Small intestine (tissue), 7 donors: ENCODE results near the gene TRIM23. TPM values are rescaled to one million over a fixed set of nuclear protein-coding genes. Genes with fewer than 3 reads are reported as not detected.

ENCODE experiments used
- DNase-seq, 2 donors: peaks; one replicate each; pipeline versions ENCODE4 v3.0.0 to v3.0.0-alpha.2; 2013
- FAIRE-seq: peaks from 2 replicates; lab custom pipeline; 2012; peaks lifted over from hg19 to GRCh38; lab: Jason Lieb, UNC
- H3K27ac ChIP-seq, 3 donors: one replicate each; pipeline ENCODE4 v1.5.1; 2013; ENCODE audit warnings: low read length in 2 of 3, mild to moderate bottlenecking in 2 of 3, control low read depth in 1 of 3, inconsistent platforms in 1 of 3, low read depth in 1 of 3, moderate library complexity in 1 of 3
- H3K27me3 ChIP-seq, 3 donors: one replicate each; pipeline ENCODE4 v1.6.1; 2013; ENCODE audit warnings: low read length in 3 of 3, inconsistent platforms in 1 of 3; ENCODE audit not compliant: control insufficient read depth in 3 of 3, insufficient read depth in 3 of 3
- H3K36me3 ChIP-seq, 3 donors: one replicate each; pipeline ENCODE4 v1.6.1; 2013; ENCODE audit warnings: low read length in 3 of 3, inconsistent platforms in 1 of 3, low read depth in 1 of 3, mild to moderate bottlenecking in 1 of 3, moderate library complexity in 1 of 3; ENCODE audit not compliant: control insufficient read depth in 3 of 3, insufficient read depth in 2 of 3
- H3K4me1 ChIP-seq, 3 donors: one replicate each; pipeline ENCODE4 v1.6.1; 2013; ENCODE audit warnings: low read length in 2 of 3, inconsistent platforms in 1 of 3, low read depth in 1 of 3, mild to moderate bottlenecking in 1 of 3, moderate library complexity in 1 of 3; ENCODE audit not compliant: control insufficient read depth in 3 of 3, insufficient read depth in 2 of 3
- H3K4me3 ChIP-seq, 3 donors: one replicate each; pipeline ENCODE4 v1.5.1; 2013; ENCODE audit warnings: low read length in 3 of 3, control low read depth in 1 of 3, inconsistent platforms in 1 of 3, low read depth in 1 of 3, mild to moderate bottlenecking in 1 of 3, moderate library complexity in 1 of 3
- H3K9me3 ChIP-seq, 2 donors: one replicate each; pipeline ENCODE4 v1.6.1; 2013; ENCODE audit warnings: low read depth in 1 of 2, low read length in 1 of 2; ENCODE audit not compliant: control insufficient read depth in 2 of 2, insufficient read depth in 1 of 2
- polyA plus RNA-seq, 4 donors: library from polyadenylated mRNA; stranded (reverse) in 3 of 4; unstranded in 1 of 4; fragments of 200-250 nt in 3 of 4; fragments of 120-200 nt in 1 of 4; gene quantifications; one replicate each; pipeline versions ENCODE4 v1.2.1 to v1.2.3, GENCODE V29; 2013
- donor health status: healthy with polysubstance abuse.
- donor health status: control.
- donor health status: control.
- donor health status: Bipolar disorder and iron deficiency.
- donor health status: healthy.

Gene TRIM23
- polyA plus RNA-seq, 4 donors = 2.7 to 11.5 (median 3.3) TPM

DNA sequence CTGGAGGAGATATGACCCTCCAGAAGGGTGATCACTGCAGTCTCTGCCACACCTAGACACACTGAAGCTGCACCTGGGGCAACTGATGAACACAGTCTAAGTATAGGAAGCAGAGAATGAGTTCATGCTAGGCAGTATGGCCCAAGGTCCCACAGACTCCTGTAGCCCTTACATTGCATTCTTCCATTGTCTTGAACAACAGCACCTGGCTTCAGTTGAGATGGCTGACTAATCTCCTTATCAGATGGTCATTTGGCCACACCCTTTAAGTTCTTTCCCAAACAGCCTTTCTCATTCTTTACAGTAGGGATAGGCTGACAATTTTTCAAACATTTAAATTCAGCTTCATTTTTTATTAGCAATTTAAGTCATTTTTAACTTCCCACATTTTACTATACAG lies 84.3 kb downstream of the TRIM23 start:
- H3K36me3 ChIP-seq = no peaks in the 10 kb centered on the region
- no peak overlapping the region for H3K27ac ChIP-seq
- no peaks in the 10 kb centered on the region for H3K9me3 ChIP-seq
- no peak overlapping the region for H3K4me3 ChIP-seq
- FAIRE-seq = no peak
- peak in 1 of 2 donors; percentile 8 for DNase-seq
- no peaks in the 10 kb centered on the region for H3K4me1 ChIP-seq
- H3K27me3 ChIP-seq = no peaks in the 10 kb centered on the region

Other genes with a start within 250 kb of the TRIM23 start
- 1 to 10 TPM in 1 of 4 donors, under 1 TPM in 1, not detected in 2; 0.28 to 1.5 TPM for gene ADAMTS6, start 142.4 kb downstream of the TRIM23 start, polyA plus RNA-seq
- 10 to 100 TPM in 2 of 4 donors, 1 to 10 TPM in 2; 2.7 to 20.0 (median 8.2) TPM for gene CENPK, start 61.2 kb downstream of the TRIM23 start, polyA plus RNA-seq
- 10 to 100 TPM; 16.2 to 69.3 (median 18.3) TPM for gene PPWD1, start 61.0 kb downstream of the TRIM23 start, polyA plus RNA-seq
- 1 to 10 TPM; 2.7 to 6.3 (median 4.4) TPM for gene SHLD3, start 694 bp upstream of the TRIM23 start, polyA plus RNA-seq
- gene TRAPPC13, start 694 bp upstream of the TRIM23 start, polyA plus RNA-seq = 10 to 100 TPM; 14.4 to 20.1 (median 18.3) TPM
- 1 to 10 TPM in 2 of 4 donors, under 1 TPM in 1, not detected in 1; 0.81 to 2.2 (median 2.1) TPM for gene SGTB, start 97.8 kb upstream of the TRIM23 start, polyA plus RNA-seq
- gene NLN, start 97.9 kb upstream of the TRIM23 start, polyA plus RNA-seq = 10 to 100 TPM in 2 of 4 donors, 1 to 10 TPM in 2; 2.2 to 11.7 (median 7.6) TPM